LHCN-M2 (cell line): ENCODE data around the gene PPP2R2C. TPM values are rescaled to one million over a fixed set of nuclear protein-coding genes. Genes with fewer than 3 reads are reported as not detected.

ENCODE experiments used
- DNase-seq: peaks from one replicate; pipeline ENCODE4 v3.0.0-alpha.2; 2012; ENCODE audit warnings: low read depth
- total RNA-seq: library from RNA; depleted of rRNA; stranded (reverse); fragments of >200 nt; gene quantifications from 2 replicates; pipeline ENCODE4 v1.2.3, GENCODE V29; 2014

The PPP2R2C gene
- total RNA-seq, 1 experiment from 2014 or later = 0.98 TPM

GRCh38 chr4:6291784-6292297 is 180.6 kb downstream of the PPP2R2C start:
- DNase-seq = no peak

GRCh38 chr4:6290769-6291547 is 181.5 kb downstream of the PPP2R2C start:
- DNase-seq = no peak

GRCh38 chr4:6290256-6290655 is 182.2 kb downstream of the PPP2R2C start:
- DNase-seq = no peak

- DNase-seq = no peak
Measured at GRCh38 chr4:6288871-6289270, 183.5 kb downstream of the PPP2R2C start.

DNA sequence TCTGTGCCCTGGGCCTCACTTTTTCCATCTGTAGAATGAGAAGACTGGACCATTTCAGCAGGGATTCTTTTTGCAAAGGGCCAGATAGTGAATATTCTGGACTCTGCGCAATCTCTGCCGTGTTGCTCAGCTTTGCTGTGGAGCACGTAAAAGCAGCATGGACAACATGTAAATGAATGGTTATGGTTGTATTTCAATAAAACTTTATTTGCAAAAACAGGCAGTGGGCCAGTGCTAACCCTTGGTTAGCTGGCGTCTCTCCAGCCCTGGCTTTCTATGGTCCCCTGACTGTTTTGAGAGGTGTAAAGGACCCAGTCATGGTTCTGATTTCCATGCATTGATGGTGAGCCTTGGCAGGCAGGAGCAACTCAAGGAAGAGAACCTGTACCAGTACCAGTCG is 184.1 kb downstream of the PPP2R2C start:
- DNase-seq = no peak

DNA sequence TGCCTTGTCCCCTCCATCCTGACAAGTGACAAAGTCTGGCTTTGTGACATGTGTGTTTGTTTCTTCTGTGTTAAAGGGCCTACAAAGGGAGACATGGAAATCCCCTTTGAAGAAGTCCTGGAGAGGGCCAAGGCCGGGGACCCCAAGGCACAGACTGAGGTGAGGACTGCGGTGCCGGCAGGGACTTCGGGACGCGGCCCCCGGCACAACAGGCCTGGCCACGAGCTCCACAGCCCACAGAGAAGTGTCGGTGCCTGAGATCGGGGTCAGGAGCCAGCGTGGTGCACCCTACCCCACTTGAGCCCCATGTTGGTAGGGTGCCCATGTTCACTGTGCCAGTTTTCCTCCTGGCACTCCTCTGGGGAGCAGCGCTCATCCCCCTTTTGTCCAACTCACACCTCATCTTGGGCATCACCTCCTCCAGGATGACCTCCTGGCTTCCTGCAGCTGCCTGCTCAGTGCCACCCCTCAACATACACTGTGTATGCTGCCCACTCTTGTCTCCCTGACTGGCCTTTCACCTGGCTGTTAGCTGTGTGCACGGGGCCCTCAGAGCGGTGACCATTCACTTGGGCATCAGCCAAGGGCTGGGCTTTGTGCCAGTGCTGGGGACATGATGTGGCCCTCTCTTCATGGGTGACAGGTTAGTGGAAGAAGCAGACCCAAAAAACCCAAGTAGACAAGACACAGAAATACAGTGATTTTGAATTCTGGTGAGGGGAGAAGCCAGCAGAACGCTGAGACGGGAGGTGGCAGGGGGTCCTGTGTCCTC is 185.2 kb downstream of the PPP2R2C start:
- DNase-seq = no peak

DNA sequence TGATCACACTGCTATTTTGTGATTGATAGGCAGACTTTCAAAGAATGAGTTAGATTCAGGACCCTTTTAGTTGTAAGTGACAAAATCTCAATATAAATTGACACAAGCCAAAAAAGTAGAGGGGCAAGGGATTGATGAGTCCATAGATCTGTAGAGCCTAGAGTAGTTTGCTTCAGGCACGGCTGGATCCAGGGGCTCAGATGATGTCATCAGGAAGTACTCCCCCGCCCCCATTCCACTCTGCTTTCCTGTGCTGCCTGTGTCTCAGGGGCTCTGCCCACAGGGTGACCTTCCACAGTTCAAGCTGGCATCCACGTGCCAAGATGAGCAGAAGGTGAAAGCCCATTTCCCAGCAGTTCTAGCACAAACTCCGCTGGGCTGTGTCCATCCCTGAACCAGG is 189.1 kb downstream of the PPP2R2C start:
- no peak for DNase-seq

DNA sequence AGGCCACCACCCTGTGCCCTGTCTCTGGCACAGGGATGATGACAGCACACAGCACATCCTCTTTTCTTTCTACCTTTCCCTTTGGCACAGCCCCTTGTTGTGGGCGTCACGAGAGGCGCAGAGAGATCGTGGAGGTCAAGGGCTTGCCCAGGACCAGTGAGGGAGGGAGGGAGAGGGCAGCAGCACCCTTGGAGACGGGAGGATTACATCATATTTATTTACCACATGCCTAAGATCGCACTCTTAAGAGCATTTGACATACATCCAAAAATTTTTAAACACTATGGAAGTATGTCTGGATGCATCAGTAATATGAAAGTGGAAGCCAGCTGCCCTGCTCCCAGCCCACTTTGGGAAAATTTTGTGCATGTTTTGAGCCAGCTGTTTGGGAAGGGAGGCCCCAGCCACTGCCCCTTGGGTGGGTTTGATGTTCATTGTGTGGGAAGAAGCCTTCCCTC is 190.1 kb downstream of the PPP2R2C start:
- no peak for DNase-seq

- no peak for DNase-seq
Measured at GRCh38 chr4:6281436-6282313, 190.7 kb downstream of the PPP2R2C start.

GRCh38 chr4:6280365-6280996 is 191.9 kb downstream of the PPP2R2C start:
- DNase-seq = no peak

GRCh38 chr4:6279582-6280289 is 192.7 kb downstream of the PPP2R2C start:
- no peak for DNase-seq

GRCh38 chr4:6278801-6279197 is 193.6 kb downstream of the PPP2R2C start:
- DNase-seq = no peak

GRCh38 chr4:6277935-6278800 is 194.2 kb downstream of the PPP2R2C start:
- DNase-seq = no peak

DNA sequence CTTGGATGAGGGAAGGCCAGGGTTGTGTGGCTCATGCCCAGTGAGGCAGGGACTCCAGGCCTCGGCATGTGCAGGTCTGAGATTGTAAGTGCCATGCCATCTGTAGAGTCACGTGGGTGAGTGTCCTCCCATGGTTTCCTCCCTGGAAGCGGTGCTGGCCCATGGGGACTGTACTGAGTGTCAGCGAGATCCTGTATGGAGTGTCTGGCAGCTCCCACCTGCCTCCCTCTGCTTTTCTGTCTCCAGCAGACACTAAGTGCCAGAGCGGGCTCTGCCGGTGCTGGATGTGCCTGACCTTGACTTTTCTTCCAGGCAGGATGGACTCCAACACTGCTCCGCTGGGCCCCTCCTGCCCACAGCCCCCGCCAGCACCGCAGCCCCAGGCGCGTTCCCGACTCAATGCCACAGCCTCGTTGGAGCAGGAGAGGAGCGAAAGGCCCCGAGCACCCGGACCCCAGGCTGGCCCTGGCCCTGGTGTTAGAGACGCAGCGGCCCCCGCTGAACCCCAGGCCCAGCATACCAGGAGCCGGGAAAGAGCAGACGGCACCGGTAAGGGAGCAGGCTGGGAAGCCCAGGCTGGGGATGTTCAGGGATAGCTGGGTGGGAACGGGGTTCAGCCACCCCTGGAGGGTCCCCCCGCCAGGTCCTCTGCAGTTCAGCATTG is 195.1 kb downstream of the PPP2R2C start:
- no peak for DNase-seq

- DNase-seq = no peak
Measured at GRCh38 chr4:6275898-6276806, 196.3 kb downstream of the PPP2R2C start.

GRCh38 chr4:6275351-6275750 is 197.1 kb downstream of the PPP2R2C start:
- DNase-seq = no peak

- DNase-seq = no peak
Measured at GRCh38 chr4:6273661-6273990, 198.8 kb downstream of the PPP2R2C start.
